Ishikawa (cell line): Measurements from ENCODE around the gene MRPL28.

Experiments
- CEBPB ChIP-seq: IDR thresholded peaks from 2 replicates; pipeline ENCODE4 v1.6.1; 2012
- CREB1 ChIP-seq: IDR thresholded peaks from 2 replicates; pipeline ENCODE4 v1.6.1; 2012; ENCODE audit warnings: low read depth
- EGR1 ChIP-seq: IDR thresholded peaks from 2 replicates; pipeline ENCODE4 v1.6.1; 2012
- EP300 ChIP-seq: IDR thresholded peaks from 2 replicates; pipeline ENCODE4 v1.6.1; 2012; ENCODE audit warnings: borderline replicate concordance
- FOXM1 ChIP-seq: IDR thresholded peaks from 2 replicates; pipeline ENCODE4 v1.6.1; 2012; ENCODE audit warnings: low read depth, borderline replicate concordance
- NFIC ChIP-seq: IDR thresholded peaks from 2 replicates; pipeline ENCODE4 v1.6.1; 2012
- RAD21 ChIP-seq: IDR thresholded peaks from 2 replicates; pipeline ENCODE4 v1.6.1; 2012; ENCODE audit warnings: low read depth
- REST ChIP-seq: IDR thresholded peaks from 2 replicates; pipeline ENCODE4 v1.6.1; 2012; ENCODE audit warnings: low read depth, mild to moderate bottlenecking
- TAF1 ChIP-seq: IDR thresholded peaks from 2 replicates; pipeline ENCODE4 v1.6.1; 2012; ENCODE audit warnings: low read depth, mild to moderate bottlenecking
- TCF12 ChIP-seq: IDR thresholded peaks from 2 replicates; pipeline ENCODE4 v1.6.1; 2012; ENCODE audit warnings: low read depth
- TEAD4 ChIP-seq: IDR thresholded peaks from 2 replicates; pipeline ENCODE4 v1.6.1; 2012
- YY1 ChIP-seq: IDR thresholded peaks from 2 replicates; pipeline ENCODE4 v1.6.1; 2012; ENCODE audit warnings: low read depth
- ZBTB7A ChIP-seq: IDR thresholded peaks from 2 replicates; pipeline ENCODE4 v1.6.1; 2012; ENCODE audit warnings: low read depth
- TF ChIP-seq, protein P1 (sequence below): IDR thresholded peaks from 2 replicates; pipeline ENCODE4 v1.6.1; 2012
- TF ChIP-seq, protein P2 (sequence below): IDR thresholded peaks from 2 replicates; pipeline ENCODE4 v1.6.1; 2012

Gene MRPL28

DNA sequence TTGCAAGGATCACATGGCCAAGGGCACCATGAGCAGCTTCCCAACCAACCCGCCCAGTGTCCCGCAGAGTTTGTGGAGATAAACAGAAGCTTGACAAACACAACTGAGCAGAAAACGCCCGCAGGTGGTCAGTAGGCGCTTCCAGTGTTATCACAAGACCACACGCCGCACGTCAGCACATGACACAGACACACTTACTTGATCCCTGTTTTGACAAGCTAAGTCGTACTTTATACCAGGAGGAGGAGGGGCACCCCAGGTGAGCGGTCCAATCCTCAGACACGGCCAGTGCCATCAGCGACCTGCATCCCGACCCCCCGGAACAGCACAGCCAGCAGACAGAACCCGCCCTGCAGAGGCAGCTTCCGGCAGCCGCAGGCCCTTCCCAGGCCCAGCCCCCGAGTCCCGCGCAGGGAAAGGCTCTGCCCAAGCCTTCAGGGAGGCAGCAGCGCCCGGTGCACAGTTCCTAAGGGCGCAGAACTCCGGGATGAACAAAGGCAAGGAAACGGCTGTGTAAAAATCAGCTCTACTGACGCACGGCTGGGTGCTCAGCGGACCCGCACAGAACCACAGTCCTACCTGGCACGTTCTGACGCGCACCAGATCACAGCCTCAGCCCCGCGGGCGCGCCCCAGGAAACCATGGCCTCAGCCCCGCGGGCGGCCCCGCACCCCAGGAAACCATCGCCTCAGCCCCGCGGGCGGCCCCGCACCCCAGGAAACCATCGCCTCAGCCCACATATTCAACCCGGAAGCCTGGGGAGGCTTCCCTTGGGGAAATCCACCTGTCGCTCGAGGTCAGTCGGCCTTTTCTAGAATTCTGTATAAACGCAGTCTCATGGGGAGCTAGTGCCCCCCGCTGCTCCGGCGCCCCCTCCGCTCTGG is 45.6 kb downstream of the MRPL28 start:
- TF ChIP-seq EGR1 (no peak), NFIC (no peak), REST (no peak), TCF12 (no peak), RAD21 (no peak)
- TF ChIP-seq, protein P1, sequence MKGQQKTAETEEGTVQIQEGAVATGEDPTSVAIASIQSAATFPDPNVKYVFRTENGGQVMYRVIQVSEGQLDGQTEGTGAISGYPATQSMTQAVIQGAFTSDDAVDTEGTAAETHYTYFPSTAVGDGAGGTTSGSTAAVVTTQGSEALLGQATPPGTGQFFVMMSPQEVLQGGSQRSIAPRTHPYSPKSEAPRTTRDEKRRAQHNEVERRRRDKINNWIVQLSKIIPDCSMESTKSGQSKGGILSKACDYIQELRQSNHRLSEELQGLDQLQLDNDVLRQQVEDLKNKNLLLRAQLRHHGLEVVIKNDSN: no peak

- no peak for TF ChIP-seq TEAD4
- TF ChIP-seq FOXM1: no peak
- no peak for TF ChIP-seq CEBPB
- TF ChIP-seq, protein P2, sequence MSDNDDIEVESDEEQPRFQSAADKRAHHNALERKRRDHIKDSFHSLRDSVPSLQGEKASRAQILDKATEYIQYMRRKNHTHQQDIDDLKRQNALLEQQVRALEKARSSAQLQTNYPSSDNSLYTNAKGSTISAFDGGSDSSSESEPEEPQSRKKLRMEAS: no peak
- TF ChIP-seq EP300: no peak
- no peak for TF ChIP-seq TAF1
- TF ChIP-seq YY1: no peak
- no peak for TF ChIP-seq REST
- no peak for TF ChIP-seq RAD21
Observed at GRCh38 chr16:324201-324450, 46.2 kb downstream of the MRPL28 start.

DNA sequence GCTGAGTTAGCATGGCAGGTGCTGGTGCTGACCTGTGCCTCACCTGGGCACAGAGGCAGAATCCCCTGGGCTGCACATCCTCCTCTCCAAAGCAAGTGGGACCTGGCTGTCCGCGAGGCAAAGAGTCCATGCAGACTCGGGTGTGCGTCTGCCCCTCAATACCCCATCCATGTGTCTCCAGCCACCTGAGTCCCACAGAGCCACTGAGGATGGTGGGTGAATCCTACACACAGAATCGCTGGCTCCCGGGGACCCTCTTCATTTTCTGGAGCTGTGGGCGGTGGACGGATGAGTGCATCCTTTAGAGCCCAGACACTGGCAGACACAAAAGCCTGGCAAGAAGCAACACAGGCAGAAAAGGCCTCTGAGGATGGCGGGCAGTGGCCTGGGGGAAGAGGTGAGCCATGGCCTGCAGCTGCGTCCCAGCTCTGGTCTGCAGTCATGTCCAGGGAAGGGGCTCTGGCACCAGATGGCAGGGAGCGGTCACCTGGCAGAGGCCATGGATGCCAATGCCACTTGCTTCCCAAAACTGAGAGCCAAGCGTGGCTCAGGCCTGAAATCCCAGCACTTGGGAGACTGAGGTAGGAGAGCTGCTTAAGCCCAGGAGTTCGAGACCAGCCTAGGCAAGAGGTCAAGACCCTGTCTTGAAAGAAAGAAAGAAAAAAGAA is 47.7 kb downstream of the MRPL28 start:
- TF ChIP-seq, protein P1: no peak
- no peak for TF ChIP-seq RAD21
- no peak for TF ChIP-seq EGR1
- TF ChIP-seq TAF1: no peak
- no peak for TF ChIP-seq TCF12
- no peak for TF ChIP-seq FOXM1
- no peak for TF ChIP-seq CEBPB
- TF ChIP-seq ZBTB7A: no peak
- TF ChIP-seq REST: no peak
- no peak for TF ChIP-seq TEAD4
- TF ChIP-seq, protein P2: no peak
- TF ChIP-seq CREB1: no peak
- no peak for TF ChIP-seq NFIC
- TF ChIP-seq YY1: no peak
- no peak for TF ChIP-seq EP300

GRCh38 chr16:321532-321931 is 48.8 kb downstream of the MRPL28 start:
- no peak for TF ChIP-seq EGR1
- no peak for TF ChIP-seq YY1
- TF ChIP-seq CEBPB: no peak
- no peak for TF ChIP-seq NFIC

DNA sequence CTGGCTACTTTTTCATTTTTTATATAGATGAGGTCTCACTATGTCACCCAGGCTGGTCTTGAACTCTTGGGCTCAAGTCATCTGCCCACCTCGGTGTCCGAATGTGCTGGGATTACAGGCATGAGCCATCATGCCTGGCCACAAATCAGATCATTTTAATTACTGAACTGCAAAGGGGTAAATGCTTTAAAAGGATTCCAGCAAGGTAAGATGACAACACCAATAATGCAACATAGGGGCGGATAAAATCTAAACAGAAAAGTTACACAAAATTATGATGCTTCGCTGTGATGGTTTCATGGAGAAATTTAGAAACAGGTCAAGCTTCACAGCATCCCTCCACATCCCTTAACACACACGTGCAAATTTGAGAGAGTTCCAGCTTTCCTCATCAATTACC is 50.1 kb downstream of the MRPL28 start:
- TF ChIP-seq, protein P2: no peak
- TF ChIP-seq EGR1 (no peak), TCF12 (no peak), CEBPB (no peak), REST (no peak), NFIC (no peak), EP300 (no peak), RAD21 (no peak), ZBTB7A (no peak), FOXM1 (no peak), TAF1 (no peak), YY1 (no peak), CREB1 (no peak), TEAD4 (no peak)
- TF ChIP-seq, protein P1: no peak
